ENCODE measurements around the gene RPRM. TPM values are rescaled to one million over a fixed set of nuclear protein-coding genes. Genes with fewer than 3 reads are reported as not detected.

The RPRM gene
- total and polyA plus RNA-seq, 10 of the 15 experiments (the other 5 are each of a cell fraction or from before 2014, with no cell fraction given), result 0.06 to 0.37 (median 0.11) TPM; not detected in 7

DNA sequence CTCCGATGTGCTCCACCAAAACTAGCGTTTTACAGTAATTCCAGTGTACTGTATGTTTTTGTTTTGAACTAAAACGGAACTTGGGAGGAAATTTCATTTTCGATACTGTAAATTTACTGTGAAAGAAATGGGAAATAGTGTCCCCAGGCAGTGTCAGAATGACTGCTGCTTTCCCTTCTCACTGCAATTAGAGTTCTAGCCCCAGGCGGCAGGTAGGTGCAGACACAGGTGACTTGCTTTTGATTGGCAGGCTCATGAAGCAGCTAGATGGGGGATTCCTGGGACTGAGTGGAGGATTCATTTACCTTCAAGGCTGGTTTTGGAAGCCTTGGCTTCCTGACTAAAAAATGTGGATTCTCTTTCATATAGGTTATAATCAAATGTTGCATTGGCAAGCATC lies 27.0 kb downstream of the RPRM start:
- Histone ChIP-seq H4K20me1 (ENCODE audit: control insufficient read depth, insufficient read depth) (no peaks in the 10 kb centered on the region), H3K79me2 (ENCODE audit: control insufficient read depth, insufficient read depth, low read length) (no peaks in the 10 kb centered on the region), H3K4me1 (ENCODE audit: control insufficient read depth, insufficient read depth, low read length) (no peaks in the 10 kb centered on the region), H3K27ac (ENCODE audit: control insufficient read depth, insufficient read depth) (no peak overlapping the region), H3K4me2 (ENCODE audit: control insufficient read depth, insufficient read depth) (no peak overlapping the region), H3K9ac (ENCODE audit: control insufficient read depth, insufficient read depth, low read length) (no peak overlapping the region), H3K9me3 (replicated peaks; ENCODE audit: control insufficient read depth, insufficient read depth, low read length) (no peaks in the 10 kb centered on the region), H2AFZ (ENCODE audit: control insufficient read depth, low read depth, low read length) (no peak overlapping the region), H3K27me3 (replicated peaks in 1 of 2; ENCODE audit: control insufficient read depth in 2 of 2, insufficient read depth in 2 of 2, low read length in 1 of 2) (no peaks in the 10 kb centered on the region; a peak in 1 of 4 replicates), H3K4me3 (no peak overlapping the region), H3K36me3 (ENCODE audit: control insufficient read depth in 2 of 2, insufficient read depth in 2 of 2, low read length in 1 of 2) (no peaks in the 10 kb centered on the region)
- in situ Hi-C loops (cut with MboI), result no loop called here
- RAD21 ChIA-PET (ENCODE audit: unreplicated experiment), result no interaction called here
- no peak for FAIRE-seq
- CTCF ChIA-PET, result no interaction called here
- BruUV-seq (replicated peaks), result no TSS peak
- DNase-seq (ENCODE audit: low read depth, low spot score), result no peak
- no peak for ATAC-seq
- intact Hi-C loops (cut with micrococcal nuclease; ENCODE audit: unreplicated experiment), result no loop called here
- POLR2A ChIA-PET, result no interaction called here
- SMC1A ChIA-PET (ENCODE audit: uncharacterized antibody, unreplicated experiment), result no interaction called here
- WGBS (ENCODE audit: insufficient coverage, insufficient replicate concordance, low lambda C conversion rate, missing lambda C conversion rate), result 41% methylated on average over 5 of the region's 5 CpGs
- TF ChIP-seq, protein P1, sequence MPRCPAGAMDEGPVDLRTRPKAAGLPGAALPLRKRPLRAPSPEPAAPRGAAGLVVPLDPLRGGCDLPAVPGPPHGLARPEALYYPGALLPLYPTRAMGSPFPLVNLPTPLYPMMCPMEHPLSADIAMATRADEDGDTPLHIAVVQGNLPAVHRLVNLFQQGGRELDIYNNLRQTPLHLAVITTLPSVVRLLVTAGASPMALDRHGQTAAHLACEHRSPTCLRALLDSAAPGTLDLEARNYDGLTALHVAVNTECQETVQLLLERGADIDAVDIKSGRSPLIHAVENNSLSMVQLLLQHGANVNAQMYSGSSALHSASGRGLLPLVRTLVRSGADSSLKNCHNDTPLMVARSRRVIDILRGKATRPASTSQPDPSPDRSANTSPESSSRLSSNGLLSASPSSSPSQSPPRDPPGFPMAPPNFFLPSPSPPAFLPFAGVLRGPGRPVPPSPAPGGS (IDR thresholded peaks at IDR 0.05; ENCODE audit: borderline replicate concordance, insufficient read depth, low read depth, low read length, poor library complexity, severe bottlenecking), result no peak
- no peak for TF ChIP-seq POLR2AphosphoS2 (IDR thresholded peaks at IDR 0.05; ENCODE audit: low read depth, low read length)
- TF ChIP-seq CEBPB (IDR thresholded peaks at IDR 0.05; ENCODE audit: borderline replicate concordance in 1 of 2, low read depth in 2 of 2, low read length in 2 of 2), result no peak
- TF ChIP-seq PAX8 (IDR thresholded peaks at IDR 0.05), result no peak
- TF ChIP-seq MYC (IDR thresholded peaks at IDR 0.05; ENCODE audit: insufficient read depth, insufficient read length, insufficient replicate concordance, low read length, severe bottlenecking), result no peak
- no peak for TF ChIP-seq SUPT20H (IDR thresholded peaks at IDR 0.05; ENCODE audit: borderline replicate concordance, control insufficient read depth, low read depth, low read length)
- TF ChIP-seq CHD2 (IDR thresholded peaks at IDR 0.05; ENCODE audit: borderline replicate concordance, low read depth, low read length), result no peak
- no peak for TF ChIP-seq ZNF384 (IDR thresholded peaks at IDR 0.05; ENCODE audit: borderline replicate concordance, low read depth, low read length)
- no peak for TF ChIP-seq SRF (IDR thresholded peaks at IDR 0.05; ENCODE audit: low read depth in 2 of 2, low read length in 2 of 2)
- no peak for TF ChIP-seq SUZ12 (IDR thresholded peaks at IDR 0.05; ENCODE audit: unreplicated experiment)
- TF ChIP-seq DPF2 (IDR thresholded peaks at IDR 0.05), result no peak
- TF ChIP-seq PAX5 (IDR thresholded peaks at IDR 0.05; ENCODE audit: borderline replicate concordance, low read depth, low read length), result no peak
- TF ChIP-seq BHLHE40 (IDR thresholded peaks at IDR 0.05; ENCODE audit: borderline replicate concordance in 1 of 2, low read depth in 2 of 2, low read length in 1 of 2), result no peak
- TF ChIP-seq SREBF2 (IDR thresholded peaks at IDR 0.05; ENCODE audit: low read length), result no peak
- no peak for TF ChIP-seq RAD51 (IDR thresholded peaks at IDR 0.05)
- TF ChIP-seq E2F8 (IDR thresholded peaks at IDR 0.05; ENCODE audit: low read depth, partially characterized antibody), result no peak
